HG02938 (cell line): ENCODE results near the gene CDC73.

Experiments
- ATAC-seq: cut with Tn5 transposase; IDR thresholded peaks from one replicate; pipeline ENCODE4 v1.9.1; 2021; ENCODE audit warnings: mild to moderate bottlenecking, moderate library complexity; ENCODE audit not compliant: unreplicated experiment

CDC73 gene

DNA sequence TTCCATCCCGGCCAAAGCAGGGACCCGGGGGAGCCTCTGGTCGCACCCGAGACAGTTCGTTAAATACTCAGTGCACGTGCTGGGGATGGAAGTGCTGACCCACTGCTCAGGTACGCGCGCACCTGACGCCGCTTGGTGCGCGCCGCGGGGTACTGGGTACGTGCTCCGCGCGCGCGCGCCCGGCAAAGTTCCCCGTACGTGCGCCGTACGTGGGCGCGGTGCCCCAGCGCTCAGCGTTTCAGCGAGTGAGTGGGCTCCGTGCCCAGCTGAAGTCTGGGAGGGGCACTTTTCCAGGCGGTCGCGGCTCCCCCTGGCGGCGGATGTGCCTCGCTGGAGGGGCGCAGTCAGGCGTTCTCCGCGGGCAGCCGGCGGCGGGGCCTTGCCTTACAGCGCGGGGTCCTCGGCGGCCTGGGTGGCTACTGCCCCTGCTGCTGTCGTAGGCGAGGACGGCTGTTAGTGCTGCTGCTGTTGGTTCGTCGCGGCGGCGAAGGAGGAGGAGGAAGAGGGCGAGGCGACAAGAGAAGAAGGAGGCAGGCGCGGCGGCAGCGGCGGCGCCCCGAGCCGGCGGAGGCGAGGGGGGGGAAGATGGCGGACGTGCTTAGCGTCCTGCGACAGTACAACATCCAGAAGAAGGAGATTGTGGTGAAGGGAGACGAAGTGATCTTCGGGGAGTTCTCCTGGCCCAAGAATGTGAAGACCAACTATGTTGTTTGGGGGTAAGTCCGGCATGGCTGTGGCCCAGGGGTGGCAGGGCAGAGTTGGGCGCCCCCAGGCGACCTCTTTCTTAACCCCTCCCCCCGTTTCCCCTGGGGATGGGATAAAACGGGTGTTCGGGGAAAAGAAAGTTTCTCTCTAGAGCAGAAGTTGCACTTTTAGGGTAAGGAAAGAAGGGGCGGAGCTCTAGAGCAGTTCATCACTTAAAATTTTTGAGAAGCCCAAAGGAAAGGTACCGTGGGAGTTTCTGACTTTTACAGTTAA, at the start of gene CDC73:
Gene CDC73 (plus strand): TSS at position 416 of the 978 bp plus-strand sequence. CDS start 170 bp downstream, at position 586.
- ATAC-seq: peak; percentile 95

DNA sequence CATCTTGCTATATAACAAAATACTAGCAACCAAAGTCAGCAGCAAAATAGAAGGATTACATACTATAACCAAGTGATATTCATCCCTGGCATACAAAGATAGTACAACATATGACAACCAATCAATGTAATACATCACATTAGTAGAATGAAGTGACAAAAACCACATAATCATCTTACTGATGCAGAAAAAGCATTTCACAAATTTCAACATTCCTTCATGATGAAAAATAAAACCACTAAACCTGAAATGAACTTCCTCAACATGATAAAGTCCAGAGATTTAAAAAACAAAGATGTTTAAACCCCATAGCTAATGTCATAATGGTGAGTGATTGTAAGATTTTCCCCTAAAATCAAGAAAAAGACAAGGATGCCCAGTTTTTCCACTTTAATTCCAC, 43.8 kb upstream of the CDC73 start:
- no peak for ATAC-seq

DNA sequence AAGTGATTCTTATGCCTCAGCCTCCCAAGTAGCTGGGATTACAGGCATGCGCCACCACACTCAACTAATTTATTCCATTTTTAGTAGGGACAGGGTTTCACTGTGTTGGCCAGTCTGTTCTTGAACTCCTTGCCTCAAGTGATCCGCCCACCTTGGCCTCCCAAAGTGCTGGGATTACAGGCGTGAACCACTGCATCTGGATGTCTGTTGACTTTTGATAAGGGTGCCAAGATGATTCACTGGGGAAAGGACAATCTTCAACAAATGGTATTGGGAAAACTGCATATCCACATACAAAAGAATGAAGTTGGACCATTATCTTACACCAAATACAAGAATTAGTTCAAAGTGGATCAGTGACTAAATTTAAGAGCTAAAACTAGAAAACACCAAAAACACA, 42.6 kb upstream of the CDC73 start:
- no peak for ATAC-seq

DNA sequence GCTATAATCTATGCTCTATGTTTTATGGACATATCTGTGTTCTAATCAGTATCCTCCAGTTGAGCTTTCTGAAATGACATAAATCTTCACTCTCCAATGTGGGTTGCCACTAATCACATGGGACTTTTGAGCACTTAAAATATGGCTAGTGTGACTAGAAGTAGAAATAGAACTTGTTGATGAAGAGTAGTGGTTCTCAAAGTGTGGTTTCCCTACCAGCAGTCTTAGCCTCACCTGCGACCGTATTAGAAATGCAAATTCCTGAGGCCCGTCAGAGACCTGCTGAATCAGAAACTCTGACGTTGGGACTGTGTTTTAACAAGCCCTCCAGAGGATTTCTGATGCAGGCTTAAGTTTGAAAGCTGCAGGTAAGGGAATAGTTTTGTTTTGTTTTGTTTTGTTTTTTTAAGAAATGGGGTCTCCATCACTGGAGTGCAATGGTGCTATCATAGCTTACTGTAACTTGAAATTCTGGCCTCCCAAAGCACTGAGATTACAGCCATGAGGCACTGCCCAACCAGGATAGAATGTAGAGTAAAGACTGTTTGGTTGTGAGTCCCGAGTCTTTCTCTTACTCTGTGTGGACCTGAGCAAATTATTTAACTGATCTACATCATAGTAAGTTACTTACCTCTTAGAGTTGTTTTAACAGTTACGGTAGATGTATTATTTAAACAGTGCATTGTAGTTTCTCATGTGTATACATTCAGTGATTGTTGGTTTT, 38.3 kb upstream of the CDC73 start:
- peak; percentile 98 for ATAC-seq

DNA sequence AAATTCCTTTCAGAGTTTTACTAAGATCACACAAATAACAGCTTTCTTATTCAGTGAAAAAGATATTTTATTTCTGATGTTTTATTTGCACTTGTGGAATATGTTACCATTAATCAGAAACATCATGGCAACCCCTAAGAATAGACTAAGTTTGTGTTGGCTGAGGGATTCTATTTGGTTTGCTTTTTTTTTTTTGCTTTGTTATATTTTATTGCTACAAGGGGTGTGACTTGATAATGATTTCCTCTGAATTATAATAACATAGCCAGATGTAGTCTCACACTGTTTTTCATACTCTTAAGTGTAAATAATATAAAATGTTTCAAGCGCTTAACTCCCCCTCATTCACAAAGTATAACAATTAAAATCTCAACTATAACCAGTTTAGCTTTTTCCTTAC, 36.6 kb upstream of the CDC73 start:
- no peak for ATAC-seq

DNA sequence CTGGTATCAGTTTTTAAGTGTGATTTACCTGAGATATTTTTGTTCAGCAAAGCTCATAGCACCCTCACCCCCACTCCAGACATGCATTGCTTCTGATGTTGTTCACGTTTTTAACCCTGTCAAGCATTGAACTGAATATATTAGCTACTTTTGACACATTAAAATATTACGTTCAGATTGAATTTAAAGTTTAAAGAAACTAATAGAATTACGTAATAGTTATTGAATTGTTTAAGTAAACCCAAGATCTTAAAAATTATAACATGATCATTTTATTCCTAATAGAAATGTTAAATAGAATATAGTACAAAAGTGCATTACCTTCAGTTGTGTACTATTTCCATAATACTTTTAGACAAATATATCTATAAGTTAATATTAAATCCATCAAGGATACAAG, 35.5 kb upstream of the CDC73 start:
- no peak for ATAC-seq

DNA sequence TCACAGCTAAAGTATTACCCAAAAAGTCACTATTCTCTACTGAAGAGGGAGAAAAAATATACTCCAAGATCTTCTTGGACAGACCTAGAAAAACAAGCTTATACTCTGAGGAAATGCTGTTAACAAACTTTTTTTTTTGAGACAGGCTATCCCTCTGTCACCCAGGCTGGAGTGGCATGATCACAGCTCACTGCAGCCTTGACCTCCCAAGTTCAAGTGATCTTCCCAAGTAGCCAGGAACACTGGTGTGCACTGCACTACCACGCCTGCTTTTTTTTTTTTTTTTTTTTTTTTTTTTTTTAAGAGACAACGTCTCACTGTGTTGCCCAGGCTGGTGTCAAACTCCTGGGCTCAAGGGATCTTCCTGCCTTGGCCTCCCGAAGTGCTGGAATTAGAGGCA, 33.9 kb upstream of the CDC73 start:
- no peak for ATAC-seq

DNA sequence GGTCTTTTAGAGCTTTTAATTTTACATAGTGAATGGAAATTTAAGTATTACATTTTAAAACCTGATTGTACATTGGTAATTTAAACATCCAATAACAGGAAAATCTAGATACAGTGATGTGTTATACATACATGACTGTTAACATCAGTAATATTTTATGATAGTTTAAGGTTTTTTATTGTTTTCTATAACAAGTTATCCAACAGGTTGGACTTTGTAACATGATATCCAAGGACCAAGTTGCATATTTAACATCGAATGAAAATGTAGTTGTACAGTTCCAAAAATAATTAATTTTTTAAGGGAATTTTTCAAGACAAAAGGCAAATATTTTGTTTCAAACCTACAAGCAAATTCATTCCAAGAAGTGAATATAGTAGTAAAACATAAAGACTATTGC, 31.0 kb upstream of the CDC73 start:
- no peak for ATAC-seq

DNA sequence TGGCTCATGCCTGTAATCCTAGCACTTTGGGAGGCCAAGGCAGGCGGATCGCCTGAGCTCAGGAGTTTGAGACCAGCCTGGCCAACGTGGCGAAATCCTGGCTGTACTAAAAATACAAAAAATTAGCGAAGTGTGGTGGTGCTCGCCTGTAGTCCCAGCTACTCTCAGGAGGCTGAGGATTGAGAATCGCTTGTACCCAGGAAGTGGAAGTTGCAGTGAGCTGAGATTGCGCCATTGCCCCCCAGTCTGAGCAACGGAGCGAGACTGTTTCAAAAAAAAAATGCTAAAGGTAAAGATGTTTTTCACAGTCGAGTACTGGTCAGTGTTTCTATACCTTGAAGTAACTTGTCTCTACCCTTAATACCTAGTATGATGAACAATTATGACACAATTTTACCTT, 27.7 kb upstream of the CDC73 start:
- no peak for ATAC-seq

DNA sequence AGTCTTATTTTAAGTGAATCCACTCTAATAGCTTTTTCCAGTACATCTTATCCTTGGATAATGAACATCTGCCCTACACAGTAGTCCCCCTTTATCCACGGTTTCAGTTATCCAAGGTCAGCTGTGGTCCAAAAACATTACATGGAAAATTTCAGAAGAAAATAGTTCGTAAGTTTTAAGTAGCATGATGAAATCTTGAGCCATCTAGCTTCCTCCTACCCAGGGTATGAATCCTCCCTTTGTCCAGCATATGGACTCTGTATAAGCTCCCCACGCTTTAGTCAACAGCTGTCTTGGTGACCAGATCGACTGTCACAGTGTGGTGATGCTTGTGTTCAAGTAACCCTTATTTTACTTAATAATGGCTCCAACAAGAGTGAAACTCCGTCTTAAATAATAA, 19.2 kb upstream of the CDC73 start:
- ATAC-seq: no peak

DNA sequence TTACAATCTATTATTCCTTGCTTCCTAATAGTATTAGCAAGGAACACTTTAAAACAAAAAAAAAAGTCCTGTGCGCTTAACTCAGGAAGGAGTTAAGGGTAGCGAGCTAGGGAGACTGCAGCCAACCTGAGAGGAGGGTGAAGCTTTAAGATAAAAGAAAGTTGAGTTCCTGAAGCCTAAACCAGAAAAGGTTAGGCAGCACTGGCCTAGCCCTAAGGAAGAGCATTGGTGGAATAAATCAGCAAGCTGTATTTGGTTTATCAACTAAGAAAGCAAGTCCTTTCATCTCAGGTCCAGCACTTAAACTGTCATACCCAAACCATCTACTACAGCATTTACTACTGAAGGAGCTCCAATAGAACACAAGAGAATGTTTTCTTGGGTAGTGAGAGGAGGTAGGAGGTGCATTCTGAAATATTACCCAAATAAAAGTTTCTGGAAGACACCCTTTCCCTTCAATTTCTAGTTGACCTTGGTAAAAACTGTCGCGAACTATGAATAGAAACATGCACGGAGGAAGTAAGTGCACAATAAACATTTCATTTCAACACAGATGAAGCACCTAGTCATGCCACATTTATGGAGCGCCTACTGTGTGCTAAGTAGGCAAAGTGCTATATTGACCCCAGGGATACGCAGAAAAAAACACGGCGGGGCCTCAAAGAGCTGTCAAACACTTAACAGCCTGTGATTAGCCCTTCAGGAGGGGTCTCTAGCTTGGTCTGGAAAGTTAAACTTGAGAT, 17.9 kb upstream of the CDC73 start:
- ATAC-seq: no peak

DNA sequence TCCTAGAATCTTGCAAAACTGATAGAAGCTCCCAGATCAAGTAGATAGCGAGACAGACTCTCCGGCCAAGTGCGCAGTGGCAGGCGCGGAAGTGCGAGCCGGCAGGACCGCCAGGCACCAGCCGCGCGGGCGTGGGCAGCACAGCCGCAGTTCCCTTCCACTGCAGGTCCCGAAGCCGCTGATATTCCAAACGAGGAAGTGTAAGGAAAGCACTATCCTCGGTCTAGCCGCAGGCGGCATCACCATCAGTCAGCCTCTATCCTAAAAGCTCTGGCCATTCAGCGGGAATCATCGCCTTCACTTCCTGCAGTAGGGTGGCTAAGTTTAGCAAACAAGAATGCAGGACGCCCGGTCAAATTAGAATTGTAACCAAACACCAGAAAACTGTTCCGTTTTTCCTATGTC, 17.3 kb upstream of the CDC73 start:
- ATAC-seq: peak; percentile 34

DNA sequence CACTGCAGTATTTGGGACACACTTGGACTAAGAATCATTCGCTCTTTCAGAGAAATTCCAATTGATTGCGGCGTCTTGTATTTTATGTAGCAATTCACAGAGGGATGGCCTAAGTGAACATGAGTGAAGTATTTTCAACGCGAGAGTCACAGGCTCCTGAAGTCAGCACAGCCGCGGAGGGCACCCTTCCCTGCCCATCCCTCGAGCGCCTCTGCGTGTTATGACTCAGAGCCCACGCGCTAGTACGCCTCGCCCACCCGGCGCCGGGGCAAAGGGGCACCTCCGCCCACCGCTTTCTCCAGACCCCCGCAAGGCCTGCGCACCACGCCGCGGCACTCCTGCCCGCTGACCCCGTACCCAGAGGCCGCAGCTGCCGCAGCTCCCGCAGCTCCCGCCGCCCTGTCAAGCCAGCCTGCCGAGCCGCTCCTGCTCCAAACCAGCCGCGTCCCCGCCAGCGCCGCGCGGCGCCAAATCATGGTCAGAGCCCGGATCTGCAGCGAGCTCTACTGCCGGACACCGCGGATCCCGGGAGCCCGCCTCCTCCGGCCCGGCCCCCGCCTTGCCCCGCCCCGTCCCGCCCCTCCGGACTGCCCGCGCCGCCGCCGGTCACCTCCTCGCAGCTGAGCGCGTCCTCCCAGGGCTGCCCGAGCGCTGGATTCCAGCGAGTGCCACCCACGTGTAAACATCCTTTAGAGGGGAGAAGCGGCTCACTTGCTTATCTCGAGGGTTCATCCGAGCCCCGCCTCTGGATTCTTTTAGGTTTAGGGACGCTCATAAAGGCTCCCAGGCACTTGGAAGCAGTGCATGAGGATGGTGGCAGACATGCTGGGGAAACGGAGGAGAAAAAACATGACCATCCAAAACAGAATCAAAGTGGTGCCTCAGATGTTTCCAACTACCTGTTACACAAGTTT, 16.7 kb upstream of the CDC73 start, which contains the start of gene GLRX2:
Gene GLRX2 (minus strand): TSS at position 508 of the 914 bp plus-strand sequence. CDS start 32 bp downstream, at position 476.
- ATAC-seq: peak; percentile 81

DNA sequence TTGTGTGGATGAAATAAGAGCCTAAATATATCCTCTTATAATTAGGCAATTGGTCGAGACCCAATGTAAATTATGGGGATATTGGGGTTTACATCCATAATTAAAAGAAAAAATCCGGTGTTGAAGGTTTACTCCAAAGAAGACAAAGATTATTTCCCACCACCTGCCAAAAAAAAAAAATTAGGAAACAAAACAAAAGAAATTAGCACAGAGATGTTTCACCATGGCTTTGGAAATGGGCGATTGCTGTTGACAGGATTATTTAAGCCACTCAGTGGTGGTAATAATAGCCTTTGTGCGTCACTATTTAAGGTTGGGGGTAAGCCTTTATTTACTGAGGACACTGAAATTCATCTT, 16.0 kb upstream of the CDC73 start:
- ATAC-seq: no peak

DNA sequence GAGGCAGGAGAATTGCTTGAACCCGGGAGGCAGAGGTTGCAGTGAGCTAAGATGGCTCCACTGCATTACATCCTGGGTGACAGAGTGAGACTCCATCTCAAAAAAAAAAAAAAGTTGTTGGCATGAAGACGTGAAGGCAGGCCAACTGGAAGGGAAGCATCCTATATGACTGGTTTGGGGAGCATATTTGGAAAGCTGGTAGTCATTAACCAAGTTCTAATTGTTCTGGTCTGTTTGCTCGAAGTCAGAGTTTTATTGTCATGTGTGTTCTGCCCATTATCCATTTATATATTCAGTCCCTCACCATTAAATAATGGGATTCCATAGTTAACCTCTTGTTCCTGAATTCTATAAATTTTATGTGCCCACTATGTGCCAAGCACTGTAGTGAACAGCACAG, 13.4 kb upstream of the CDC73 start:
- no peak for ATAC-seq

DNA sequence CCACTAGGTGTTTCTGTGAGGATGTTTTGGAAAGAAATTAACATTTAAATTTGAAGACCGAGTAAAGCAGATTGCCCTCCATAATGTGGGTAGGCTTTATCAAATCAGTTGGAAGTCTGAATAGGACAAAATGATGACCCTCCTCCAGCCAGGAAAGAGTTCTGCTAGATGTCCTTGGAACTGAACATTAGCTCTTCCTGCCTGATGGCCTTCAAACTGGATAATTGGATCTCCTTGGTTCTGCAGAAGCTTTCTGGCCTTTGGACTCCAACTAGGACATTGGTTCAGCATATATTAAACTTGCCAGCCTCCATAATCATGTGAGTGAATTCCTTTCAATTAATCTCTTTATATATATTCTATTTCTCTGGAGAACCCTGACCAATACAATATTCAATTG, 12.2 kb upstream of the CDC73 start:
- ATAC-seq: no peak

DNA sequence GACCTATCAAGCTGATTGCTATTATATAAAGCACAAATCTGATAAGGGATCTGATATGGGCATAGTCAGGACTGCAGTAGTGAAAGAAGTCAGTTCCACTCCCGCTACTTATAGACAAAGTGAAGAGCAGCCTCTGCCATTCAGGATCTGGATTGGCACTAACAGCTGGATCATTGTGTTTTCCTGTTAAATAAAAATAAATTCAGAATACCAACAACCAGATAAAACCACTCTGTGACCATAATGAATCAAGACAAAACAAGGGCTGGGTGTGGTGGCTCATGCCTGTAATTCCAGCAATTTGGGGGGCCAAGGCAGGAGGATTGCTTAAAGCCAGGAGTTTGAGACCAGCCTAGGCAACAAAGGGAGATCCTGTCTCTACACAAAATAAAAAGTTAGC, 11.6 kb upstream of the CDC73 start:
- ATAC-seq: no peak

DNA sequence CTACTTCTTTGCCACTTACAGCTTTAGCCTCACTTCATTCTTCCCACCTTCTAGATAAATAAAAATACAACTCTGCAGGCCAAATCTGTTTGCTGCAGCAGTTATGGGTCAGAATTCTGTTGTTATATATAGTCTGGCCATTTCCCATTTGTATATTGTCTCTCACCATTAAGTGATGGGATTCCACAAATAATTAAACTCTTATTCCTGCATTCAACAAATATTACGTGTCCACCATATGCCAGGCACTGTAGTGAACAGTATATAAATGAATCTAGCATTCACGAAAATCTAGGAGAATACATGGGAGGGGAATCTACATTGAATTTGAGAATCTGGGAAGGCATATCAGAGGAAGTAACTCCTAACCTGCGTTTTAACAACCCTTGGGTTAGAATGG, 11.0 kb upstream of the CDC73 start:
- ATAC-seq: no peak

DNA sequence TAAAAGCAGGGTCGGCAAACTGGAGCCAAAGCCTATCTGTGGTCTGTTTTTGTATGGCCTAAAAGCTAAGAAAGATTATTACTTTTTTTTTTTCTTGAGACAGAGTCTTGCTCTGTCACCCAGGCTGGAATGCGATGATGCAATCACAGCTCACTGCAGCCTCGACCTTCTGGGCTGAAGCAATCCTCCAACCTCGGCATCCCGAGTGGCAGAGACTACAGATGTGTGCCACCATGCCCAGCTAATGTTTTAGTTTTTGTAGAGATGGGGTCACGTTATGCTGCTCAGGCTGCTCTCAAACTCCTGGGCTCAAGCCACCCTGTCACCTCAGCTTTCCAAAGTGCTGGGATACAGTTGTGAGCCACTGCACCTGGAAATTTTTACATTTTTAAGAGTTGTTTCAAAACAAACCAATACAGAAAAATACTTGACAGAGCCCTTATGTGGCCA, 10.2 kb upstream of the CDC73 start:
- no peak for ATAC-seq
